Measurements from ENCODE around the gene GLYAT. TPM values are rescaled to one million over a fixed set of nuclear protein-coding genes. Genes with fewer than 3 reads are reported as not detected.

Gene GLYAT
- total RNA-seq, 3 donors from 2014 or later (not counting 1 experiment from before 2014, with no cell fraction given): not detected

DNA sequence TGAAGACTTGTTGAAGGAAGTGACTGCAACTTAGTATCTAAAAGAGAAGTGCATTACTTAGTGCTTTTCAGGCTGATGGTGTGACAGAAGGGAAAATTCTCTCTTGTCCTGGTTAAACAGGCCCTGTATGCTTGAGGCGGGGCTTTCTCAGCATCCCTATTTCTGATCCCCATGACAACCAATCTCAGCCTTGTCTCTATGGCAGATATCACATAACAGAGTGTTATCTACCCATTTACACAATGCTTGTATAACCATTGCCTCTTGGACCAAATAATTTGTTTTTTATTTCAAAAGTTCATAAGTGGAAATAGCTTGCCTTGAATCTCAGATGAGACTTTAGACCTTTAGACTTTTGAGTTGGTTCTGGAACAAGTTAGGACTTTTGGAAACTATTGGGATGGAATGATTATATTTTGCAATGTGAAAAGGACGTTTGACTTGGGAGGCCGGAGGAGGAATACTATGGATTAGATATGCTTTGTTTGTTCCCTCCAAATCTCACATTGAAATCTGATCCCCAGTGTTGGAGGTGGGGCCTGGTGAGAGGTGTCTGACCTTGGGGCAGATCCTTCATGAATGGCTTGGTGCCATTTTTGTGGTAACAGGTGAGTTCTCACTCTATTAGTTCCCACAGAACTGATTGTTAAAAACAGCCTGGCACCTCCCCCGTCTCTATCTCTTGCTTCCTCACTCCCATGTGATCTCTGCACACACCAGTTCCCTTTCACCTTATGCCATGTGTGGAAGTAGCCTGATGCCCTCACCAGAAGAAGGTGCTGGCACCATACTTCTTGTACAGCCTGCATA is 3.1 kb upstream of the GLYAT start:
- intact Hi-C loops (cut with micrococcal nuclease): no loop called here
- no peaks in the 10 kb centered on the region for H3K27me3 Mint-ChIP-seq (ENCODE audit: low read depth in 2 of 2)
- H3K4me3 Mint-ChIP-seq: no peak overlapping the region
- TF ChIP-seq, protein P1, sequence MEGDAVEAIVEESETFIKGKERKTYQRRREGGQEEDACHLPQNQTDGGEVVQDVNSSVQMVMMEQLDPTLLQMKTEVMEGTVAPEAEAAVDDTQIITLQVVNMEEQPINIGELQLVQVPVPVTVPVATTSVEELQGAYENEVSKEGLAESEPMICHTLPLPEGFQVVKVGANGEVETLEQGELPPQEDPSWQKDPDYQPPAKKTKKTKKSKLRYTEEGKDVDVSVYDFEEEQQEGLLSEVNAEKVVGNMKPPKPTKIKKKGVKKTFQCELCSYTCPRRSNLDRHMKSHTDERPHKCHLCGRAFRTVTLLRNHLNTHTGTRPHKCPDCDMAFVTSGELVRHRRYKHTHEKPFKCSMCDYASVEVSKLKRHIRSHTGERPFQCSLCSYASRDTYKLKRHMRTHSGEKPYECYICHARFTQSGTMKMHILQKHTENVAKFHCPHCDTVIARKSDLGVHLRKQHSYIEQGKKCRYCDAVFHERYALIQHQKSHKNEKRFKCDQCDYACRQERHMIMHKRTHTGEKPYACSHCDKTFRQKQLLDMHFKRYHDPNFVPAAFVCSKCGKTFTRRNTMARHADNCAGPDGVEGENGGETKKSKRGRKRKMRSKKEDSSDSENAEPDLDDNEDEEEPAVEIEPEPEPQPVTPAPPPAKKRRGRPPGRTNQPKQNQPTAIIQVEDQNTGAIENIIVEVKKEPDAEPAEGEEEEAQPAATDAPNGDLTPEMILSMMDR (IDR thresholded peaks at IDR 0.05): no peak
- DNase-seq (no peak), ATAC-seq (no peak)
- Histone ChIP-seq H3K4me3 (ENCODE audit: low read length) (no peak overlapping the region), H3K4me1 (ENCODE audit: control insufficient read depth, insufficient read depth, low read length) (no peaks in the 10 kb centered on the region), H3K9me3 (ENCODE audit: control insufficient read depth, insufficient read depth, low read length) (no peaks in the 10 kb centered on the region), H3K36me3 (ENCODE audit: control insufficient read depth, insufficient read depth, low read length) (no peaks in the 10 kb centered on the region), H3K27ac (ENCODE audit: low read length) (no peak overlapping the region), H3K27me3 (ENCODE audit: control insufficient read depth, insufficient read depth, low read length) (peaks cover 2% of the 10 kb centered on the region)
- H3K36me3 Mint-ChIP-seq: no peaks in the 10 kb centered on the region
- H3K9me3 Mint-ChIP-seq: no peaks in the 10 kb centered on the region
- no peak overlapping the region for H3K27ac Mint-ChIP-seq
- H3K4me1 Mint-ChIP-seq: no peaks in the 10 kb centered on the region
- WGBS (ENCODE audit: insufficient coverage): 85% methylated on average over 4 of the region's 4 CpGs

GRCh38 chr11:58730507-58731089 is 1.1 kb downstream of the GLYAT start:
- H3K27me3 ChIP-seq (ENCODE audit: control insufficient read depth, insufficient read depth, low read length): no peaks in the 10 kb centered on the region
- no peak overlapping the region for H3K27ac Mint-ChIP-seq
- DNase-seq (no peak), ATAC-seq (no peak)
- H3K9me3 Mint-ChIP-seq: no peaks in the 10 kb centered on the region
- no peaks in the 10 kb centered on the region for H3K9me3 ChIP-seq (ENCODE audit: control insufficient read depth, insufficient read depth, low read length)
- no peak overlapping the region for H3K4me3 Mint-ChIP-seq
- intact Hi-C loops (cut with micrococcal nuclease): no loop called here
- H3K36me3 Mint-ChIP-seq: no peaks in the 10 kb centered on the region
- peaks cover 0 to 2% of the 10 kb centered on the region in 2 donors for H3K27me3 Mint-ChIP-seq (ENCODE audit: low read depth in 2 of 2)
- peaks cover 6 to 9% of the 10 kb centered on the region in 2 donors for H3K4me1 Mint-ChIP-seq
- no peaks in the 10 kb centered on the region for H3K4me1 ChIP-seq (ENCODE audit: control insufficient read depth, insufficient read depth, low read length)
- H3K36me3 ChIP-seq (ENCODE audit: control insufficient read depth, insufficient read depth, low read length): no peaks in the 10 kb centered on the region
- H3K27ac ChIP-seq (ENCODE audit: low read length): no peak overlapping the region
- H3K4me3 ChIP-seq (ENCODE audit: low read length): no peak overlapping the region
- TF ChIP-seq, protein P1 (IDR thresholded peaks at IDR 0.05): no peak

- intact Hi-C loops (cut with micrococcal nuclease): no loop called here
- Histone ChIP-seq H3K36me3 (ENCODE audit: control insufficient read depth, insufficient read depth, low read length) (no peaks in the 10 kb centered on the region), H3K27ac (ENCODE audit: low read length) (no peak overlapping the region), H3K4me3 (ENCODE audit: low read length) (no peak overlapping the region), H3K9me3 (ENCODE audit: control insufficient read depth, insufficient read depth, low read length) (no peaks in the 10 kb centered on the region), H3K4me1 (ENCODE audit: control insufficient read depth, insufficient read depth, low read length) (no peaks in the 10 kb centered on the region), H3K27me3 (ENCODE audit: control insufficient read depth, insufficient read depth, low read length) (no peaks in the 10 kb centered on the region)
- Mint-ChIP-seq H3K27me3 (ENCODE audit: low read depth in 2 of 2) (peaks cover 2 to 9% of the 10 kb centered on the region in 2 donors), H3K4me3 (no peak overlapping the region), H3K36me3 (no peaks in the 10 kb centered on the region), H3K27ac (no peak overlapping the region), H3K4me1 (peaks cover 6 to 9% of the 10 kb centered on the region in 2 donors), H3K9me3 (no peaks in the 10 kb centered on the region)
- TF ChIP-seq, protein P1 (IDR thresholded peaks at IDR 0.05): no peak
- DNase-seq (no peak), ATAC-seq (no peak)
- 86% methylated on average over 2 of the region's 2 CpGs for WGBS (ENCODE audit: insufficient coverage)
Measured at GRCh38 chr11:58727415-58727797, 4.3 kb downstream of the GLYAT start.

Data from natural killer cell (primary cell).